ENCODE measurements around the gene OSGEP. TPM values are rescaled to one million over a fixed set of nuclear protein-coding genes. Genes with fewer than 3 reads are reported as not detected.

Gene OSGEP
- polyA plus RNA-seq: 63.2 TPM
- long read RNA-seq, donor 1, transcript OSGEP-201 (11 exons, 2,002 nt): major isoform, 7 of 12 reads
- long read RNA-seq, donor 1, partial matches to known transcripts: 0 of 12 reads
- long read RNA-seq, donor 1, other reads (novel, unspliced or antisense): 0 of 12 reads
- long read RNA-seq, donor 2, transcript OSGEP-201 (11 exons, 2,002 nt): major isoform, 12 of 30 reads
- long read RNA-seq, donor 2, transcript OSGEP-208 (7 exons, 3,258 nt): minor isoform, 5 of 30 reads
- long read RNA-seq, donor 2, partial matches to known transcripts: 11 of 30 reads
- long read RNA-seq, donor 2, other reads (novel, unspliced or antisense): 0 of 30 reads
- long read RNA-seq, donor 3: 0 reads
- long read RNA-seq, donor 4: 0 reads
- long read RNA-seq, donor 5, partial matches to known transcripts: 0 of 10 reads
- long read RNA-seq, donor 5, other reads (novel, unspliced or antisense): 0 of 10 reads
- long read RNA-seq, donor 6, transcript OSGEP-201 (11 exons, 2,002 nt): major isoform, 13 of 16 reads
- long read RNA-seq, donor 6, partial matches to known transcripts: 0 of 16 reads
- long read RNA-seq, donor 6, other reads (novel, unspliced or antisense): 0 of 16 reads
- long read RNA-seq, donor 7, partial matches to known transcripts: 0 of 8 reads
- long read RNA-seq, donor 7, other reads (novel, unspliced or antisense): 0 of 8 reads
- long read RNA-seq, donor 8, transcript OSGEP-201 (11 exons, 2,002 nt): major isoform, 17 of 36 reads
- long read RNA-seq, donor 8, partial matches to known transcripts: 12 of 36 reads
- long read RNA-seq, donor 8, other reads (novel, unspliced or antisense): 0 of 36 reads
- long read RNA-seq, donor 9, transcript OSGEP-201 (11 exons, 2,002 nt): major isoform, 12 of 20 reads
- long read RNA-seq, donor 9, partial matches to known transcripts: 0 of 20 reads
- long read RNA-seq, donor 9, other reads (novel, unspliced or antisense): 0 of 20 reads
- long read RNA-seq, donor 10, transcript OSGEP-201 (11 exons, 2,002 nt): major isoform, 13 of 225 reads
- long read RNA-seq, donor 10, partial matches to known transcripts: 79 of 225 reads
- long read RNA-seq, donor 10, other reads (novel, unspliced or antisense): 123 of 225 reads
- long read RNA-seq, donor 11, transcript OSGEP-201 (11 exons, 2,002 nt): major isoform, 6 of 17 reads
- long read RNA-seq, donor 11, transcript OSGEP-204 (7 exons, 987 nt): minor isoform, 5 of 17 reads
- long read RNA-seq, donor 11, partial matches to known transcripts: 5 of 17 reads
- long read RNA-seq, donor 11, other reads (novel, unspliced or antisense): 0 of 17 reads

- peaks cover 6% of the 10 kb centered on the region for H3K4me1 ChIP-seq (ENCODE audit: control insufficient read depth, insufficient read depth, low read length)
- H3K9me3 ChIP-seq (ENCODE audit: control insufficient read depth, low read depth, low read length): no peaks in the 10 kb centered on the region
- H3K36me3 ChIP-seq (ENCODE audit: control insufficient read depth, insufficient read depth, low read length): peaks cover 57% of the 10 kb centered on the region
Measured at GRCh38 chr14:20454516-20455354, at the start of gene OSGEP, which contains the start of gene APEX1. OSGEP (minus strand) TSS chr14:20454812; CDS start chr14:20454683, 129 bp downstream. APEX1 (plus strand) TSS chr14:20455226; CDS start chr14:20455646, 420 bp downstream.

GRCh38 chr14:20503898-20504297, 49.3 kb upstream of the OSGEP start:
- DNase-seq: no peak
- Histone ChIP-seq H3K27ac (ENCODE audit: low read length) (no peak overlapping the region), H3K27me3 (ENCODE audit: control insufficient read depth, insufficient read depth, low read length) (no peaks in the 10 kb centered on the region), H3K4me3 (ENCODE audit: low read length) (no peak overlapping the region), H3K4me1 (ENCODE audit: control insufficient read depth, insufficient read depth, low read length) (no peaks in the 10 kb centered on the region), H3K36me3 (ENCODE audit: control insufficient read depth, insufficient read depth, low read length) (no peaks in the 10 kb centered on the region), H3K9me3 (ENCODE audit: control insufficient read depth, low read depth, low read length) (no peaks in the 10 kb centered on the region)
- WGBS (ENCODE audit: insufficient coverage, low lambda C conversion rate): 17% methylated on average over 1 of the region's 6 CpGs

More at GRCh38 chr14:20454516-20455354, at the start of gene OSGEP, which contains the start of gene APEX1:
- peak within 1 kb of the TSS; percentile 74 for H3K4me3 ChIP-seq (ENCODE audit: low read length)
- H3K27ac ChIP-seq (ENCODE audit: low read length): peak within 1 kb of the TSS; percentile 94
- no peaks in the 10 kb centered on the region for H3K27me3 ChIP-seq (ENCODE audit: control insufficient read depth, insufficient read depth, low read length)
- no CpG with 5 or more reads among the region's 56 CpGs for WGBS (ENCODE audit: insufficient coverage, low lambda C conversion rate)
- peak; percentile 99 for DNase-seq

GRCh38 chr14:20501346-20501745, 46.7 kb upstream of the OSGEP start:
- no peaks in the 10 kb centered on the region for H3K36me3 ChIP-seq (ENCODE audit: control insufficient read depth, insufficient read depth, low read length)
- no CpG with 5 or more reads among the region's 2 CpGs for WGBS (ENCODE audit: insufficient coverage, low lambda C conversion rate)
- H3K4me3 ChIP-seq (ENCODE audit: low read length): no peak overlapping the region
- DNase-seq: no peak
- no peak overlapping the region for H3K27ac ChIP-seq (ENCODE audit: low read length)
- no peaks in the 10 kb centered on the region for H3K27me3 ChIP-seq (ENCODE audit: control insufficient read depth, insufficient read depth, low read length)
- H3K9me3 ChIP-seq (ENCODE audit: control insufficient read depth, low read depth, low read length): no peaks in the 10 kb centered on the region
- no peaks in the 10 kb centered on the region for H3K4me1 ChIP-seq (ENCODE audit: control insufficient read depth, insufficient read depth, low read length)

- 92% methylated on average over 3 of the region's 5 CpGs for WGBS (ENCODE audit: insufficient coverage, low lambda C conversion rate)
- no peak for DNase-seq
- Histone ChIP-seq H3K4me1 (ENCODE audit: control insufficient read depth, insufficient read depth, low read length) (no peaks in the 10 kb centered on the region), H3K9me3 (ENCODE audit: control insufficient read depth, low read depth, low read length) (no peaks in the 10 kb centered on the region), H3K27me3 (ENCODE audit: control insufficient read depth, insufficient read depth, low read length) (no peaks in the 10 kb centered on the region), H3K36me3 (ENCODE audit: control insufficient read depth, insufficient read depth, low read length) (no peaks in the 10 kb centered on the region), H3K4me3 (ENCODE audit: low read length) (no peak overlapping the region), H3K27ac (ENCODE audit: low read length) (no peak overlapping the region)
Measured at GRCh38 chr14:20499881-20500280, 45.3 kb upstream of the OSGEP start.

GRCh38 chr14:20499108-20499507, 44.5 kb upstream of the OSGEP start:
- DNase-seq: no peak
- Histone ChIP-seq H3K9me3 (ENCODE audit: control insufficient read depth, low read depth, low read length) (no peaks in the 10 kb centered on the region), H3K36me3 (ENCODE audit: control insufficient read depth, insufficient read depth, low read length) (no peaks in the 10 kb centered on the region), H3K4me1 (ENCODE audit: control insufficient read depth, insufficient read depth, low read length) (no peaks in the 10 kb centered on the region), H3K27ac (ENCODE audit: low read length) (no peak overlapping the region), H3K4me3 (ENCODE audit: low read length) (no peak overlapping the region), H3K27me3 (ENCODE audit: control insufficient read depth, insufficient read depth, low read length) (no peaks in the 10 kb centered on the region)
- 73% methylated on average over 3 of the region's 4 CpGs for WGBS (ENCODE audit: insufficient coverage, low lambda C conversion rate)

GRCh38 chr14:20498622-20499021, 44.0 kb upstream of the OSGEP start:
- no peaks in the 10 kb centered on the region for H3K9me3 ChIP-seq (ENCODE audit: control insufficient read depth, low read depth, low read length)
- H3K27me3 ChIP-seq (ENCODE audit: control insufficient read depth, insufficient read depth, low read length): no peaks in the 10 kb centered on the region
- no CpG with 5 or more reads among the region's 2 CpGs for WGBS (ENCODE audit: insufficient coverage, low lambda C conversion rate)
- no peaks in the 10 kb centered on the region for H3K4me1 ChIP-seq (ENCODE audit: control insufficient read depth, insufficient read depth, low read length)
- no peaks in the 10 kb centered on the region for H3K36me3 ChIP-seq (ENCODE audit: control insufficient read depth, insufficient read depth, low read length)
- no peak overlapping the region for H3K27ac ChIP-seq (ENCODE audit: low read length)
- no peak overlapping the region for H3K4me3 ChIP-seq (ENCODE audit: low read length)
- no peak for DNase-seq

- no peak overlapping the region for H3K27ac ChIP-seq (ENCODE audit: low read length)
- H3K36me3 ChIP-seq (ENCODE audit: control insufficient read depth, insufficient read depth, low read length): no peaks in the 10 kb centered on the region
- 87% methylated on average over 3 of the region's 8 CpGs for WGBS (ENCODE audit: insufficient coverage, low lambda C conversion rate)
Measured at GRCh38 chr14:20494935-20495766, 40.5 kb upstream of the OSGEP start.

GRCh38 chr14:20493634-20494033, 39.0 kb upstream of the OSGEP start:
- H3K4me3 ChIP-seq (ENCODE audit: low read length): no peak overlapping the region
- WGBS (ENCODE audit: insufficient coverage, low lambda C conversion rate): 55% methylated on average over 2 of the region's 2 CpGs
- no peaks in the 10 kb centered on the region for H3K36me3 ChIP-seq (ENCODE audit: control insufficient read depth, insufficient read depth, low read length)
- H3K27me3 ChIP-seq (ENCODE audit: control insufficient read depth, insufficient read depth, low read length): no peaks in the 10 kb centered on the region
- DNase-seq: no peak
- H3K4me1 ChIP-seq (ENCODE audit: control insufficient read depth, insufficient read depth, low read length): no peaks in the 10 kb centered on the region
- H3K27ac ChIP-seq (ENCODE audit: low read length): no peak overlapping the region
- H3K9me3 ChIP-seq (ENCODE audit: control insufficient read depth, low read depth, low read length): no peaks in the 10 kb centered on the region

More at GRCh38 chr14:20494935-20495766, 40.5 kb upstream of the OSGEP start:
- Histone ChIP-seq H3K4me1 (ENCODE audit: control insufficient read depth, insufficient read depth, low read length) (no peaks in the 10 kb centered on the region), H3K4me3 (ENCODE audit: low read length) (no peak overlapping the region), H3K27me3 (ENCODE audit: control insufficient read depth, insufficient read depth, low read length) (no peaks in the 10 kb centered on the region), H3K9me3 (ENCODE audit: control insufficient read depth, low read depth, low read length) (no peaks in the 10 kb centered on the region)
- DNase-seq: no peak

GRCh38 chr14:20492486-20492885, 37.9 kb upstream of the OSGEP start:
- H3K4me1 ChIP-seq (ENCODE audit: control insufficient read depth, insufficient read depth, low read length): no peaks in the 10 kb centered on the region
- H3K27me3 ChIP-seq (ENCODE audit: control insufficient read depth, insufficient read depth, low read length): no peaks in the 10 kb centered on the region
- no peaks in the 10 kb centered on the region for H3K36me3 ChIP-seq (ENCODE audit: control insufficient read depth, insufficient read depth, low read length)
- no peaks in the 10 kb centered on the region for H3K9me3 ChIP-seq (ENCODE audit: control insufficient read depth, low read depth, low read length)
- H3K4me3 ChIP-seq (ENCODE audit: low read length): no peak overlapping the region
- no peak overlapping the region for H3K27ac ChIP-seq (ENCODE audit: low read length)
- no CpG with 5 or more reads among the region's 4 CpGs for WGBS (ENCODE audit: insufficient coverage, low lambda C conversion rate)
- no peak for DNase-seq

All from large intestine (tissue), 12 donors.